SKM-1 treated with dmso at 0.1 percent for 144 hours (cell line): ENCODE data around the gene CCR1.
"Not testable (repeated sequence)": the region's sequence is repeated elsewhere in the genome, so short reads cannot be mapped to it uniquely, and the experiment has no call there.

Source experiments
- DNase-seq: peaks from one replicate; lab custom pipeline; 2025; ENCODE audit not compliant: unreplicated experiment; lab: John Stamatoyannopoulos, UW

The CCR1 gene

DNA sequence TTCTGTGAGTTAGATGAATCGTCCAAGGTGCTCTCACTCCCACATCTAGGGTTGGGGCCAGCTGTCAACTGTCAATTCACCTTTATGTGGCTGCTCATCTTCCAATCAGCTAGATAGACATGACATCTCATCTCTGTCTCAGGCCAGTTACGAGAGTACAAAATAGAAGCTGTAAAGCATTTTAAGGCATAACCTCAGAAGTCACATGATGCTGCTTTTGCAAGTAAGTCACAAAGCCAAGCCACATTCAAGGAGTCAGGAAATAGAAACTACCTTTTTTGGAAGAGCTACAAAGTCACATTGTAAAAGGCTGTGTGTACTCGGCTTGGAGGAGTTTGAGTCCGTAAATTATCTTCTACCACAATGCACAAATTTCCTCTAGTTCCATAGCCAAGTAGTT is 5.1 kb upstream of the CCR1 start:
- DNase-seq: peak; percentile 53

DNA sequence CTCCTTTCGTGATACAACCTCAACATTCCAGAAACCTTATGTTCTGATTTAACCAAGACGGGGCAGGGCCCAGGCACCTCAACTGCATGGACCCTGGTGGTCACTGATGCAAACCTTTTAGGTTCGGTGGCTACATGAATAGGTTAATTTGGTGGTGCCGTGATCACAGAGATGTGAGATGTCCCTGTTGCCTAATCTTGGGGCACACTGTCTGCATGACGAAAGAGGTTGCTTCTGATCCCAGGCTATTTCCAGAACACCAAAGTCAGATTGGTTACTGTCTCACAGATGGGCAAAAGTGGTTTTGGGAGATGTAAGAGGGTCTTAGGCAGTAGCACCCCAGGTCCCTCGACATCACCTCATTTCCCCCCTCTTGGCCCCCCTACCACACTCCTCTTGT is 4.0 kb upstream of the CCR1 start:
- DNase-seq: no peak

DNA sequence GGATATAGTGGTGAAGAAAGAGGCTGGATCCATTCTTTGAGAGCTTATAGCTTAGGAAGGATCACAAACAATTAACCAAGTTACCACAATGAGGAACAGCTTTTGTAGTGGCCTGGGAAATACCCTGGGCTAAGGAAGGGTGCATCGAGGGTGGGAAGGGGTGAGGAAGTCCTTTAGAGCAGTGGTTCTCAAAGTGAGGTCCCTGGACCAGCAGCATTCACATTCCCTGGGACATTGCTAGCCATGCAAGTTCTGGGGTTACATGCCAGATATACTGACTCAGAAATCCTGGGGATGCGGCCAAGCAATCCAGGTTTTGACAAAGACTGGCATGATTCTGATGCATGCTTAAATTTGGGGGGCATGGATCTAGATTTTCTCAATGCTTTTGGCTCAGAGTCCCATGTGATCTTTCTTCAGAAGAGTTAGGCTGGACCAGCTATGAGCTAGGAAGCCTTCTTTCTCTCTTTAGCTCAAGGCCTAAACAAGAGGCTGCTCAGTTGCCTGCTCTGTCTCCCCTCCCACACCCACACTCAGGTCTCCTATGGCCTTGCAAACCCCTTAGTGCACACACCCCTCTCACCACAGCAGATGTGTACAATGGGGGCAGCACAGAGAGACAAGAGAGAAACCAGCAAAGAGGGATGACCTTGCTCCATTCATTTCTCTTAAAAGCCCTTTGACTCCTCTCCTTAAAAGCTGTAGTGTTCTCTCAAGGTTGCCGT is 1.8 kb upstream of the CCR1 start:
- DNase-seq: no peak

DNA sequence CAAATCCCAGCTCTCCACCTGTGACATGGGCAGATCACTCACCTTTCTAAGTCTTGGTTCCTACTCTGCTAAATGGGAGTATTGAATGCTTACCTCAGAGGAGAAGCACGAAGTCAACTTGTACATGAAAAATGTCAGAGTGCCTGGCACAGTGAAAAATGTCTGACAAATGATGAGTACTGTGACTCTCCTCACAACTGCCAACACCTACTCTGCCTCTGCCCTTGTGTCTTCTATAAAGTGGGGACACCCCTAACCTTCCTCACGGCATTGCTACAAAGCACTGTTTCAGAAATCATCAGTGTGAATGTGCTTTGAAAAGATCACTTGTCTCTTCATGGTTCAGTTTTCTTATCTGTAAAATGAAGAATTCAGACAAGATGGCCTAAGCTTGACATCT is 940 bp upstream of the CCR1 start:
- DNase-seq: no peak

DNA sequence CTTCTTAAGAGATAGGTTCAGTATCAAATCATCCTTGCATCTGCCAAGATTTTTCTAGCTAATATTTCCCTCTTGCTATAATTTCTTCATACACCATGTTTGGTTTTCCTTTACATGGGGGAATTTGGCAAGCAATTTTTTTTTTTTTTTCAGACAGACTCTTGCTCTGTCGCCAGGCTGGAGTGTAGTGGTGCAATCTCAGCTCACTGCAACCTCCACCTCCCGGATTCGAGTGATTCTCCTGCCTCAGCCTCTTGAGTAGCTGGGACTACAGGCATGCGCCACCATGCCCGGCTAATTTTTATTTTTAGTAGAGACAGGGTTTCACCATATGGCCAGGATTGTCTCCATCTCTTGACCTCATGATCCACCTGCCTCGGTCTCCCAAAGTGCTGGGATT is 599 bp downstream of the CCR1 start:
- not testable (repeated sequence) for DNase-seq

DNA sequence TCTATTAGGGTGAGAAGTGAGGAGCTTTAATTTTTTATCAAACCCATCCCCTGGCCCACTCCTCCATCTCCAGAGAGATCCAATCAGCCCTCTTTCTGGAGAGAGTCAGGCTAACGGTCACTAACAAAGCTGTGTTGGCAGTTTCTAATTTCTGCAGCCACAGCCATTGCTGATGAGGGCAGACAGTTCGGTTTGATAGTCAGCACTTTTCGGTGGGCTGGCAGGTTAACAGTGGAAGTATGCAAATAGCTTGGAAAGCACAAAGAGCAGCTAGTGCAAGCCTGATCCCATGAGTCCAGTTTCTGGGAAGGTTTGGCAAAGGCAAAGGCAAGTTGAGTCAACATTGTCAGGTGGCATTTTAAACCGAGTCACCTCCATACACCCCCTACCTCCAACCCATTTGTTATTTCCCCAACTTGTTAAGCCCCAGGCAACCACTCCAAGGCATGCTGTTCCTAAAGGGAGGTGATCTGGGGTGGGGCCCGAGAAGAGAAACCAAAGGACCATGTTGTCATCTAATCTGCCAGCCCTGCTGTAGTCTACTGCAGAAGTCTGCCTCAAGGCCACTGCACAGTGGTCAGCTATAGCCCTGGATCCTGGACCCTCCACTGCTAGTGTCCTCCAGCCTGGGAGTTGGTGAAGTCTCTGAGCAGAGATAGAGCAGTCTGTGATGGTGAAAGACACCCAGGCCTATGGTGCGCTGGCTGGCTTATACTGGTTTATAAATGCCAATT is 1.7 kb downstream of the CCR1 start:
- DNase-seq: no peak

DNA sequence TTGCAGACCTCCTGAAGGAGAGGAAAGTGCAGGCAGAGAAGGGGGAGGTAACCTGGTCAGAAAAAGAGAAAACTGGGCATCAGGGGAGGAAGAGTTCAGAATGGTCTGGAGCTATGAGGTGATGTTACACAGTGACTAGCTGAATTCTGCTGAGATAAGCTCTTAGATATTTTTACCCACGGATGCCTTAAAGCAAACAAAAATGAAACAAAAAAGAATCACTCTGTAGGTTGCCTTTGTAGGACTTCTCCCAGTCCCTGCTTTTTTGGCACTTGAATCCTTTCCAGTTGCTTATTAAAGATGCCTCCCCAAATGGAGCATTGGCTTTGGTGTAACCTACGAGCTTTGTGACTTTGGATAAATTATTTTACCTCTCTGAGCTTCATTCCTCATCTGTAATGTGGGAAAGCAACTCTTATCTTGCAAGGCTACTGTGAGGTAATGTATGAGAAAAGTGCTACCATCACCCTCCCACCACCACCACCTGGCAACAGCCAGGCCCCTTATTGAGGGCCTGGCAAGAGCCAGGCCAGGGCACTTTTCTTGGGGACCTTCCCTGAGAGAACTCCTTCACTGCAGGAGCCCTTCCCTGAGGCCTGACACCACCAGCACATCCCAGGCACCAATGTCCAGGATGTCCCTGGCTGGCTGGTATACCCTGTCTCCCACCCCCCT is 2.7 kb downstream of the CCR1 start:
- DNase-seq: no peak

DNA sequence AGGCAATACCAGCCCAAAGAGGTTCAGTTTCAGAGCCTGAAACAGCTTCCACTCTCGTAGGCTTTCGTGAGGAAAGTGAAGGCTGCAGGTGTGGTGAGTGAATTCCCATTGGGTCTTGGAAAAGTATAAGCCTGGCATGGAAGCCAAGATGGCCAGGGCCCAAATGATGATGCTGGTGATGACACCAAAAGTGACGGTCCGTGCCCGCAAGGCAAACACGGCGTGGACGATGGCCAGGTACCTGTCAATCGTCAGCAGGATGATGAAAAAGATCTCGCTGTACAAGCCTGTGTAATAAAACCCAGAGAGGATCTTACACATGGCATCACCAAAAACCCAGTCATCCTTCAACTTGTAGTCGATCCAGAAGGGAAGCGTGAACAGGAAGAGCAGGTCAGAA is 4.4 kb downstream of the CCR1 start:
- no peak for DNase-seq

DNA sequence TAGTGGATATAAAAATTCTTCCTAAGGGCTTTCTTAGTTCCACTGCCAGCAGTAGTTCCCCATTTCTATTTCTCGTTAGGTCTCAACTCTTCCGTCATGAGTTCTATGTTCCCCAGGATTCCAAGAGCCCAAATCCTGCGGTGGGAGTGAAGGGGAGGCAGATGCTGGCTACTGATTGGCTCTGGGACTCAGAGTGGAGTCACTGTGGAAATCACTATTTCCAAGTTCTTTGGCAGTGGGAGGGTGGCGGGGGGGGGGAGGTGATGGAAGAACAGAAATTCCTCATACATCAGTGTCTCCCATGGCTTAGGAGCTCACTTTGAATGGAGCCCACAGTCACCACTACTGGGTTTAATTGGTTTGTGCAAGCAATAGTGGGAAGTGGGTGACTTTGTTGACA is 5.6 kb downstream of the CCR1 start:
- no peak for DNase-seq

DNA sequence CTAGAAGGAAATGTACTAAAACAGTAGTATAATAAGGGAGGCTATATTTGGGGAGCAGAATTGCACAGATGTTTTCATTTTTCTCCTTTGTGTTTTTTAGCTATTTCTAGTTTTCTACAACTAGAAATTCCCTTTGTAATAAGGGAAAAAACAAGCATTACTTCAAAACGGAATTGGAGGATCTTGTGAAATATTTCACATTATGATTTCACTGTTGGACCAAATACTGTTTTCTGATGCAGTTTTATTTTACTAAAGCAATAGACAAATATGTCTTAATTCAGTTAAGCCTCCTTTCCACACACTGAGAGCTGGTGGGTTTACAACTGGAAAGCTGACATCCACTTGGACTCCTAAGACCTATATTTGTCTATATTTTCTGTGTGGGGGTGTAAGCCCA is 7.3 kb downstream of the CCR1 start:
- no peak for DNase-seq

DNA sequence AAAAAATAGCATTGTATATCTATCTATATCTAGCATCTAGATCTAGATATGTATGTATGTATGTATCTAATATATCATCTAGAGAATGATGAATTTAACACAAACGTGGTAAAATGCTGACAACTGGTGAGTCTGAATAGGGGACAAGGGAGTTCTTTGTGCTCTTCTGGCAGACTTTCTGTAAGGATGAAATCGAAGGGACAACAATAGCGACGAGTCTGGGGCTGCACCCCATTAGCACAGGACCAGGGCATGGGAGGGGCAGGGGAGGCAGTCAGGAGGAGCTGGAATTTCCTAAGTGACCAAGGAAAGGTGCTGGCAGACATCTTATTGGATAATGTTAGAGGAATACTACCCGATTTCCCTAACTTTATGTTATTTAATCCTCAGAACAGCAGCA is 7.9 kb downstream of the CCR1 start:
- no peak for DNase-seq

DNA sequence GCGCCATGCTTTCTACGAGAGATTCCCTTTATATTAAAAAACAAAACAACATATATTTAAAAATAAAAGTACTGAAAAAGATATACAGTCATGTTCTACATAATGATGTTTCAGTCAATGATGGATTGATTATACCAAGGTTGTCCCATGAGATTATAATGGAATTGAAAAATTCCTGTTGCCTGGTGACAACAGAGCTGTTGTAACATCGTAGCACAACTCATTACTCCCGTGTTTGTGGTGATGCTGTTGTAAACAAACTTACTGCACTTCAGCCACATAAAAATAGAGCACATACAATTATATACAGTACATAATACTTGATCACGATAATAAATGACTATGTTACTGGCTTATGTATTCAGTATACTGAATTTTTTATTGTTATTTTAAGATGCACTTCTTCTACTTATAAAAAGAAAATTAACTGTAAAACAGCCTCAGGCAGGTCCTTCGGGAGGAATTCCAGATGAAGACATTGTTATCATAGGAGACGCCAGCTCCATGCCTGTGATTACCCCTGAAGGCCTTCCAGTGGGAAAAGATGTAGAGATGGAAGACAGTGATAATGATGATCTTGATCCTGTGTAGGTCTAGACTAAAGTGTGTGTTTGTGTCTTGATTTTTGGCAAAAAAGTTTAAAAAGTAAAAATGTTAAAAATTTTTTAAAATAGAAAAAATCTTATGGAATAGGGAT is 11.7 kb downstream of the CCR1 start:
- no peak for DNase-seq

DNA sequence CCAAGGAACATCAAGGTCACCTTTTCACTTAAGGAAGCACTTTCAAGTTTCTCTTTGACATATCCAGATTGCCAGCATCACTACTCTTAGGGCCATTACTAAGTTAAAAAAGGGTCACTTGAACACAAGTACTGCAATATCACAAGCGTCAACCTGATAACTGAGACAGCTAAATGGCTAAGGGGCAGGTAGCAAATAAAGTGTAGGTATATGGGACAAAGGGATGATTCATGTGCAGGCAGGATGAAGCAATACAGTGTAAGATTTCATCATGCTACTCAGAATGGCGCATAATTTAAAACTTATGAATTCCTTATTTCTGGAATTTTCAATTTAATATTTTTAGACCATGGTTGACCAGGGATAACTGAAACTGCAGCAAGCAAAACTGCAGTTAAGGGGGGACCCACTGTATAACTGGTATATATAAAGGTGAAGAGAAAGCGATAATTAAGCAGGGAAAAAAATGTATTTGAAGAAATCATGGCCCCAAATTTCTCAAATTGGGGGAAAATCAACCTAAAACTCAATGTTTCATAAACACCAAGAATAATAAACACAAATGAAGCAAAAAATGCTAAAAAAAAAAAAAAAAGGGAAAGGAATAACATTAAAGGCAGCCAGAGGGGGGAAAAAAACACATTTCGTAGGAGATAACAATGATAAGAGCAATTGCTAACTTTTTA is 13.1 kb downstream of the CCR1 start:
- DNase-seq: no peak

DNA sequence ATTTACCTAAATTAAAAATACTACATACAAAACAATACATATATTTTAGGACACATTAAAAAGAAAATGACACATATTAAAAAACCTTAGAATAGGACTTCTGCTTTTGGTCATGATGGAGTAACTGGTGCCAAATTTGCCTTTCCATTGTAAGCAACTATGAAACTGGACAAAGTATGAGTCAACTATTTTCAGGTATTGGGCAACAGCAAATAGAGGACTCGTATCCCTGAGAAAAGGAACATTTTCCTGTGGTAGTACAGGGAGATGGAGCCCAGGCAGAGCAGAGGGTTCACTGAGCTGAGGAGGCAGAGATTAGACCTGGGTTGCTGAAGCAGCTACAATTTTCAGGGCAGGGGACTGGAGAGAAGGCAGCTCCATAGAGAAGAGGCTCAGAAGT is 14.7 kb downstream of the CCR1 start:
- DNase-seq: peak; percentile 42

DNA sequence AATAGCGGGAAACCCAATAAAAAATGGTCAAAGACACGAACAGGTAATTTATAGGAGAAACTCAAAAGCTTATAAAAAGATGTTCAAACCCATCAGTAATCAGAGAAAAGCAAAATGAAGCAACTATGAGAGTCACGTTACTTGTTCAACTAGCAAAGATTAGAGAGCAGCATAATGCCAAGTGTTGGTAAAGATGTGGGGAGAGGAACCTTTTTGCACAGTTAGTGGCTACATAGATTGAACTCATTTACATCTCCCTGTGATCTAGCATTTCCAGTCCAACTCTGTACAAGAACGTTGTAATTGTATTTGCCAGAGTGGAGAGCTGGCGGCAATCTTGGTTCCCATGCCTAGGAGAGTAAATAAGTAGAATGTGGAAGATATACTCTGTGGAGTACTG is 15.2 kb downstream of the CCR1 start:
- DNase-seq: no peak

DNA sequence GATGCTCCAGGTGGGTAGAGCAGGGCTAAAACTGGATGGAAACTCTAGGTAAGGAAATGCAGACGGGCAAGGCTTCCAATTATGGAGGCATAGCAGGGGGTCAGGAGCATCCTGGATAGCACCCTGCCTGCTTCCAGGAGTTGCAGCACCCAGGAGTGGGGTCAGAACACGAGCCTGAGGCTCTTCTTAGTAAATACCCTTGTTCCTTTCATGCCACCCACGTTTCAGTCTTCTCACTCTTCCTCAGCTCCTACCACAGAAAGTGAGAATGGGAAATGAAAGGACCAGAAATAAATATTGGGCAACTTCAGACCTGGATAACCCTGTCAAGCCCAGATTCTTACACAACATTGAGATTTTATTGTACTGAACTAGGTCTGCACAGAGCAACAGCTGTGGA is 16.4 kb downstream of the CCR1 start:
- DNase-seq: peak; percentile 71

DNA sequence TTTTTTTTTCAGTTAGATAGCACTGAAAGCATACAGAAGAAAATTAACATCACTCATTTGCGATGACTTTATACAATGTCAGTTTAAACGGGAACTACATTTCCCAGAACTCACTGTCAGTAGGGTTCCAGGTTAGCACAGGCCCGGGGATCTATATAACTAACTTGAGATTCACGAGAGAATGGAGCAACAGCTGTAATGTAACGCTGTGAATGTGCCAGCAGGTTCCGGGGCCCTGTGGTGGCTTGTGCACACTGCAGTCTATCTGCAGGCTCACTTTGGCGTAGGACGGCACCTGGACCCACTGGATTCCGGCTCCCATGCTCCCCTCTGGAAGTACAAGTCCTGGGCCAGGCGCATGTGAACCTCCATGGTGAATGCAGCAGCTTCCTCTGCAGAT is 19.4 kb downstream of the CCR1 start:
- no peak for DNase-seq

DNA sequence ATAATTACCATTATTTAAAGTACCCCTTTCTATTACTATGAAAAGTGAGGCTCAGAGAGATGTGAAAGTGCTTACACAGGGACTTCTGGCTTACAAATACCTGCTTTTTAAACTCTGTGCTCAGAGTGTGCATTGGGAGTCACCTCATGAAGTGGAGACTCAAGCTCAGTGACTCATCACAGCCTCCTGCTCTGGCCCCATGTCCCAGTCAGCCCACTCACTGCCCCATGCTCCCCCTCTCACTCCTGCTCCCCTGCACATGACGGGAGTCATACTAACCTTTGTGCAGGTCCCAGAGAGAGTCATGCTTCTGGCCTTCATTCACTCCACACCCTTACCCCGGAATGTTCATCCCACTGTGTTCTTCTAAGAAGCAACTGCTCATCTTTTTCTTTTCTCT is 20.2 kb downstream of the CCR1 start:
- DNase-seq: no peak

DNA sequence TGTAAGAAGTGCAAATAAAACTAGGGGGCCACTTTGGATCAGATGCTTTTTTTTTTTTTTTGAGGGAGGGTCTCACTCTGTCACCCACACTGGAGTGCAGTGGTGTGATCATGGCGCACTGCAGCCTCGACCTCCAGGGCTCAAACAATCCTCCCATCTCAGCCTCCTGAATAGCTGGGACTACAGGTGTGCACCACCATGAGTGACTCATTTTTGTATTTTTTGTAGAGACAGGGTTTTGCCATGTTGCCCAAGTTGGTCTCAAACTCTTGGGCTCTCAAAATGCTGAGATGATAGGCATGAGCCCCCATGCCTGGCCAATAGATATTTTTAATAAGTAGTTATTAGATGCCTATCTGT is 20.8 kb downstream of the CCR1 start:
- DNase-seq: no peak

DNA sequence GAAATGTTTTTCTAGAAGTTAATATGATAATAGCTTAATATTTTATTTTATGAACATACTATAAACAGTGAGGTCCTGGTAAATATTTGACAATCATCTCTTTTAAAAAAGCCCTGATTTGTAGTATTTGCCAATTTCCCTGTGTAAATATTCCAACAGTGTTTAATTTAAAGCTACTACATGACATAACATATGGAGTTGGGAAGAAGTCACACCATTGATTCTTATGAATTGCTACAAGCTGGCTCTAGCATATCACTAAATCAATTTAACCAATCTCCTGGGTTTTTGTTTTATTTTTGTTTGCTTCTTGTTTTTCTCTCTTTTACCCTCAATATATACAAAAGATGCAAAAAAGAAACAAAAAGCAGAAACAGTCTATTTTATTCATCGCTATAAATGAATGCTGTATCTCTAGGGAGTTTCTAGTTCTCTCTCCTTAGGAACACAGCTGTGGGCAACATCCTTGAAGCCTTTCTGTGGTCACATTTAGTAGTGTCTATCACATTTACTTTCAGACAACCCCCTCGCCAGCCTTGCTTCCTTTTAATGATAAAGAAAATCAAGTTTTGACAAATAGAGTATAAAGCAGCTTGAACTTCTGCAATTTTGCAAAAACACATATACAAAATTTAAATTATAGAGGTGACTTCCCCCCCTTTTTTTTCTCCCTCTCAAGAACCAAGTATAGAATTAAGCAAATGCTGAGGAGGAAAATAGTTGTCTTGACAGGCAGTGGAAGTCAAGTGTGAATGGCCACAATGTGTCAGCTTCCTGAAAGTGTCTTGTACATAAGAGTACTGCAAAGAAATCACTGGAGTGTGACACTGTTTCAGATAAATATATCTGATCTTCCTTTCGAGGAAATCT is 21.4 kb downstream of the CCR1 start:
- DNase-seq: peak; percentile 23
